OCI-LY3 (cell line): ENCODE results near the gene PARD3.

Source experiments
- EZH2phosphoT487 ChIP-seq: fragments of 200-600 bp; shearing (Covaris generic); IDR thresholded peaks from 2 replicates; pipeline ENCODE4 v1.6.1; 2018; ENCODE audit warnings: antibody characterized with exemption, mixed run types, low read depth
- TF ChIP-seq, protein P1 (sequence below): fragments of 200-600, 300-600 bp; sonication (generic); IDR thresholded peaks from 2 replicates; pipeline ENCODE4 v1.5.1; 2014; ENCODE audit warnings: antibody characterized with exemption, low read length, low read depth

DNA sequence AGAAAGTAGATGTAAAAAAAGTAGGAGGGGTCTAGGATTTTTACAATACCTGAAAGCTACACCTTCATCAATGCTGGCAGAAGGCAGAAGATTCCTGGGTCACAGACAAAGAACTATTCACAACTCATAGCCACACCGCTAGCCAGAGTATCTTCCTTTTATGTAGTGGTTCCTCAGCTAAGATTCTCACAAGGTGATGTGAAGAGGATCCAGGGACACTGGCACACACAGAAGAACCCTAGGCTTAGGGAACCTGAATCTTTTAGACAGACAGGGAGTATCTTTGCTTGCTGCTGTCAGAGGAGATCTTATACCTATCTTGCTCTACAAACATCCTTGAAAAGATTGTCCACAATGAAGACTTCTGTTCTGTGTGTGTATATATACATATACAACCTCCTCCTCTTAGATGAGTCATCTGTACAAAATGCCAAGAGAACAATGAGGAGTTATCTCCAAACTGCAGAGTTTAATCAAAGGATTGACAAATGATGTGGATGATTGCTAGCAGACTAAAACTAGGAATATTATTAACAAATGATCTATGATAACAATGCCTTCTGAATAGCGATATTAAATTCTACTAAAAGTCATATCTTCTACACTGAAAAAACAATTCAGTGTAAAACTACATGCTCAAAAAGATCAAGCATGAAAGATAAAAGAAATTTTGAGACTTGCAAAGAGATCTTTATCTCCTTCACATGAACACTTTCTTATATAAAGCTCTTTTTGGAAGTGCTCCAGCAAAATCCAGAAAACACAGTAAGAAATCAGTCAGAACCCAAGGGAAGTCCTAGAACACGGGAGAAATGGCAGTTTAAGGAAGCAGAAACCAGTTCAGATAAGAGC lies 409.3 kb downstream of the PARD3 start:
- TF ChIP-seq, protein P1, sequence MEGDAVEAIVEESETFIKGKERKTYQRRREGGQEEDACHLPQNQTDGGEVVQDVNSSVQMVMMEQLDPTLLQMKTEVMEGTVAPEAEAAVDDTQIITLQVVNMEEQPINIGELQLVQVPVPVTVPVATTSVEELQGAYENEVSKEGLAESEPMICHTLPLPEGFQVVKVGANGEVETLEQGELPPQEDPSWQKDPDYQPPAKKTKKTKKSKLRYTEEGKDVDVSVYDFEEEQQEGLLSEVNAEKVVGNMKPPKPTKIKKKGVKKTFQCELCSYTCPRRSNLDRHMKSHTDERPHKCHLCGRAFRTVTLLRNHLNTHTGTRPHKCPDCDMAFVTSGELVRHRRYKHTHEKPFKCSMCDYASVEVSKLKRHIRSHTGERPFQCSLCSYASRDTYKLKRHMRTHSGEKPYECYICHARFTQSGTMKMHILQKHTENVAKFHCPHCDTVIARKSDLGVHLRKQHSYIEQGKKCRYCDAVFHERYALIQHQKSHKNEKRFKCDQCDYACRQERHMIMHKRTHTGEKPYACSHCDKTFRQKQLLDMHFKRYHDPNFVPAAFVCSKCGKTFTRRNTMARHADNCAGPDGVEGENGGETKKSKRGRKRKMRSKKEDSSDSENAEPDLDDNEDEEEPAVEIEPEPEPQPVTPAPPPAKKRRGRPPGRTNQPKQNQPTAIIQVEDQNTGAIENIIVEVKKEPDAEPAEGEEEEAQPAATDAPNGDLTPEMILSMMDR = no peak
- no peak for TF ChIP-seq EZH2phosphoT487
